K562 treated with DMSO at 1 percent for 4 hours (cell line): ENCODE results near the gene POF1B. TPM values are rescaled to one million over a fixed set of nuclear protein-coding genes. Genes with fewer than 3 reads are reported as not detected.

Source experiments
- total RNA-seq: library from RNA; unstranded; fragments of 300-600 nt; gene quantifications from 2 replicates; pipeline ENCODE4 v1.2.3, GENCODE V29; 2022; ENCODE audit not compliant: insufficient read depth

POF1B gene, protein sequence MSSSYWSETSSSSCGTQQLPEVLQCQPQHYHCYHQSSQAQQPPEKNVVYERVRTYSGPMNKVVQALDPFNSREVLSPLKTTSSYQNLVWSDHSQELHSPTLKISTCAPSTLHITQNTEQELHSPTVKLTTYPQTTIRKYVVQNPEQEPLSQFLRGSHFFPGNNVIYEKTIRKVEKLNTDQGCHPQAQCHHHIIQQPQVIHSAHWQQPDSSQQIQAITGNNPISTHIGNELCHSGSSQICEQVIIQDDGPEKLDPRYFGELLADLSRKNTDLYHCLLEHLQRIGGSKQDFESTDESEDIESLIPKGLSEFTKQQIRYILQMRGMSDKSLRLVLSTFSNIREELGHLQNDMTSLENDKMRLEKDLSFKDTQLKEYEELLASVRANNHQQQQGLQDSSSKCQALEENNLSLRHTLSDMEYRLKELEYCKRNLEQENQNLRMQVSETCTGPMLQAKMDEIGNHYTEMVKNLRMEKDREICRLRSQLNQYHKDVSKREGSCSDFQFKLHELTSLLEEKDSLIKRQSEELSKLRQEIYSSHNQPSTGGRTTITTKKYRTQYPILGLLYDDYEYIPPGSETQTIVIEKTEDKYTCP
- not detected in 2 replicates for total RNA-seq

DNA sequence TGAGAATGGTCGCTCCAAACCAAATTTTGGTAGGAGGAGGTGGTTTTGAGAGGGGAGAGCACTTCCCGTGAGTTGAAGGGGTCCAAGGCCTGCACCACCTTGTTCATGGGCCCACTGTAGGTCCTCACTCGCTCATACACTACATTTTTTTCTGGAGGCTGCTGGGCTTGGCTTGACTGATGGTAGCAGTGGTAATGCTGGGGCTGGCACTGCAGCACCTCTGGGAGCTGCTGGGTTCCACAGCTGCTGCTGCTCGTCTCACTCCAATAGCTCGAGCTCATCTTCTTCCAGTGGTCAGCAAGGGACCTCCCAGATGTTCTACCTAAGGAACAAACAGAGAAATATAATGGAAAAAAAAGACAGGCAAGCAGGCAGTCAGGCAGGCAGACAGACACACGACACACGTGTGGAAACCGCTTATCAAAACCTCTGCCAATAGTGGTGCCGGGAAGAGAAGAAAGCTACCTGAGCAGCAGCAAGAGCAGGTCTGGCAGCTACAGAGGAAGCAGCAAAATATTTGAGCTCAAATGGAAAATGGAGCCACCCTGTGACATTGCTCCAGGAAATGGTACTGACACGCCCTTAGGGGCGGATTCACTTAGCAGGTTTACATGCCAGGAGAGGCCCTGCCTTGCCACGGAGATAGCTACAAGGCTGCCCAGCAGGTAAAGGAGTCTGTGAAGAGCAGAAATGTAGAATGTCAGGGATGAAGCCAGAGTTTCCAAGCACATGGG lies at the start of gene POF1B:
TSS of gene POF1B (minus strand) at position 492 of the 734 bp plus-strand sequence. CDS start at position 281, 211 bp downstream.

DNA sequence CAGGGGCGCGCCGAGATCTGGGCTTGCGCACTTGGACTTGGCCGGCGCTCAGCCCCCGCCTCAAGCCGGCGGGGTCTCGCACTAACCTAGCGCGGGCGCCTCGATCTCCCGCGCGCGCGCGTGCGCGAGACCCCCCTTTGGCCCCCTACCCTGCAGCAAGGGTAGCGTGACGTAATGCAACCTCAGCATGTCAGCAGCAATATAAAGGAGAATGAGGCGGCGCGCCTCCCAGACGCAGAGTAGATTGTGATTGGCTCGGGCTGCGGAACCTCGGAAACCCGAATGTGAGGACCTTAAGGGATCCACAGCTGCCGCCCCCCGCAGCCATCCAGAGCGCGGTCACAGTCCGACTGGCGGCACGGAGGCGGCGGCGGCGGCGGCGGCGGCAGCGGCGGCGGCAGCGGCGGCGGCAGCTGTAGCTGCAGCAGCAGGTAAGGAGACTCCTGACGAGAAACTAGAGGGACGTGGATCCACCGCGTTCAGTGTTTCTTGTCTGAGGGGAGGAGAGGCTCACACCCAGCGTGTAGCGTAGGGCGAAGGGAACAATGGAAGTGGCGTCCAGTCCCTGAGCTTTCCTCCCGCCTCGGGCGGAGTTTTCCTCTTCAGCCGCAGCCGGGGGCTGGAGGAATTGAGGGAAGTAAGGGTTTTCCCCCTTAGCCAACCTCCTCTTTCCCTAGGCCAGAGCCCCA lies 135.6 kb downstream of the POF1B start, which contains the start of the genes SATL1 and ZNF711:
TSS of gene SATL1 (minus strand) at position 19 of the 689 bp plus-strand sequence. CDS start 134,811 bp downstream, outside the sequence.
TSS of gene ZNF711 (plus strand) at position 231 of the 689 bp plus-strand sequence. CDS start 3,582 bp downstream, outside the sequence.

Other genes starting within 250 kb of the POF1B start
- not detected in 2 replicates for gene SATL1, start 135.9 kb downstream of the POF1B start, total RNA-seq
- 4.1 and 6.4 TPM in 2 replicates for gene ZNF711, start 135.7 kb downstream of the POF1B start, total RNA-seq